GM12878 (cell line): ENCODE measurements around the gene OR1F1. TPM values are rescaled to one million over a fixed set of nuclear protein-coding genes. Genes with fewer than 3 reads are reported as not detected.

Experiments
- ATAC-seq: fragments of 200-7000 bp; cut with Tn5 transposase; 3 replicates; pipeline ENCODE4 v1.9.1; 2020; ENCODE audit warnings: mild to moderate bottlenecking, moderate library complexity
- BruUV-seq: library from RNA; stranded (reverse); fragments of 400-500 nt; replicated peaks from 2 replicates; lab custom pipeline; 2021; lab: Mats Ljungman, UMichigan
- CTCF ChIA-PET: fragments of 300-600 bp; sonication (Branson Sonifier 250); formaldehyde crosslinking; extraction: SDS; loops from one replicate; lab custom pipeline; 2021; ENCODE audit warnings: inconsistent platforms; lab: Yijun Ruan, JAX
- POLR2A ChIA-PET: fragments of 350-600 bp; formaldehyde crosslinking; extraction: SDS; loops from one replicate; lab custom pipeline; 2021; ENCODE audit warnings: inconsistent platforms; lab: Charles Lee
- RAD21 ChIA-PET: fragments of 300-600 bp; sonication (Branson Sonifier 250); formaldehyde crosslinking; loops from one replicate; lab custom pipeline; 2023; ENCODE audit warnings: antibody characterized with exemption; ENCODE audit not compliant: unreplicated experiment; lab: Charles Lee
- SMC1A ChIA-PET: fragments of 300-600 bp; sonication (Branson Sonifier 250); formaldehyde crosslinking; loops from one replicate; lab custom pipeline; 2023; ENCODE audit not compliant: unreplicated experiment, uncharacterized antibody; lab: Charles Lee
- DNase-seq: peaks from one replicate; pipeline ENCODE4 v3.0.0-alpha.2; 2011; ENCODE audit warnings: low read depth, low spot score
- FAIRE-seq: peaks from 3 replicates; lab custom pipeline; 2011; peaks lifted over from hg19 to GRCh38; lab: Jason Lieb, UNC
- H2AFZ ChIP-seq: 2 replicates; pipeline ENCODE4 v1.6.0; 2011; ENCODE audit warnings: low read depth, low read length, control low read depth; ENCODE audit not compliant: control insufficient read depth
- H3K27ac ChIP-seq: 2 replicates; pipeline ENCODE4 v1.5.1; 2011; ENCODE audit warnings: control low read depth; ENCODE audit not compliant: control insufficient read depth, insufficient read depth
- H3K27me3 ChIP-seq, 2 experiments: replicated peaks in 1 of 2; 2 replicates each; pipeline versions ENCODE4 v1.6.0 to v1.6.1; 2011; ENCODE audit warnings: low read length in 1 of 2; ENCODE audit not compliant: control insufficient read depth in 2 of 2, insufficient read depth in 2 of 2
- H3K36me3 ChIP-seq, 2 experiments: 2 replicates each; pipeline ENCODE4 v1.5.1; 2011; ENCODE audit warnings: low read length in 1 of 2; ENCODE audit not compliant: control insufficient read depth in 2 of 2, insufficient read depth in 2 of 2
- H3K4me1 ChIP-seq: 2 replicates; pipeline ENCODE4 v1.6.1; 2011; ENCODE audit warnings: mild to moderate bottlenecking, low read length, moderate library complexity, mixed read lengths; ENCODE audit not compliant: control insufficient read depth, insufficient read depth
- H3K4me2 ChIP-seq: 2 replicates; pipeline ENCODE4 v1.6.0; 2011; ENCODE audit warnings: control low read depth; ENCODE audit not compliant: control insufficient read depth, insufficient read depth
- H3K4me3 ChIP-seq: fragments of 200-600 bp; sonication (generic); 2 replicates; pipeline ENCODE4 v1.5.1; 2016
- H3K79me2 ChIP-seq: 2 replicates; pipeline ENCODE4 v1.6.0; 2011; ENCODE audit warnings: low read length; ENCODE audit not compliant: control insufficient read depth, insufficient read depth
- H3K9ac ChIP-seq: 2 replicates; pipeline ENCODE4 v1.8.0; 2011; ENCODE audit warnings: low read length, control low read depth, mixed read lengths; ENCODE audit not compliant: control insufficient read depth, insufficient read depth
- H3K9me3 ChIP-seq: replicated peaks from 3 replicates; pipeline ENCODE4 v1.5.1; 2011; ENCODE audit warnings: mild to moderate bottlenecking, low read length; ENCODE audit not compliant: control insufficient read depth, insufficient read depth
- H4K20me1 ChIP-seq: 2 replicates; pipeline ENCODE4 v1.6.0; 2011; ENCODE audit not compliant: control insufficient read depth, insufficient read depth
- CHD4 ChIP-seq: fragments of 200-600 bp; sonication (generic); IDR thresholded peaks from 2 replicates; pipeline ENCODE4 v1.6.1; 2016; ENCODE audit warnings: mild to moderate bottlenecking
- JUNB ChIP-seq: IDR thresholded peaks from 2 replicates; pipeline ENCODE4 v1.6.1; 2016; ENCODE audit warnings: antibody characterized with exemption, mild to moderate bottlenecking
- KAT2A ChIP-seq: conservative IDR thresholded peaks from 2 replicates; pipeline ENCODE4 v1.6.1; 2011; ENCODE audit warnings: low read depth, low read length; ENCODE audit not compliant: control insufficient read depth
- MYC ChIP-seq: IDR thresholded peaks from 2 replicates; pipeline ENCODE4 v1.6.1; 2011; ENCODE audit warnings: mild to moderate bottlenecking, low read length, moderate library complexity, inconsistent platforms; ENCODE audit not compliant: insufficient read depth, insufficient replicate concordance, insufficient read length, severe bottlenecking
- NFYB ChIP-seq: IDR thresholded peaks from 2 replicates; pipeline ENCODE4 v1.6.1; 2011; ENCODE audit warnings: low read depth, mild to moderate bottlenecking, low read length, improper control_type of control experiment, moderate library complexity; ENCODE audit not compliant: insufficient read depth
- POLR2A ChIP-seq: IDR thresholded peaks from 2 replicates; pipeline ENCODE4 v1.6.1; 2011; ENCODE audit warnings: low read depth, mild to moderate bottlenecking, low read length
- POU2F2 ChIP-seq: IDR thresholded peaks from 3 replicates; pipeline ENCODE4 v1.6.1; 2011; ENCODE audit warnings: low read depth, mild to moderate bottlenecking, low read length, borderline replicate concordance
- RAD21 ChIP-seq: IDR thresholded peaks from 2 replicates; pipeline ENCODE4 v1.6.1; 2011; ENCODE audit warnings: mild to moderate bottlenecking, low read depth, low read length, moderate library complexity; ENCODE audit not compliant: insufficient read depth
- RELA ChIP-seq: fragments of 450-650 bp; IDR thresholded peaks from 2 replicates; pipeline ENCODE4 v1.8.0; 2014; ENCODE audit warnings: borderline replicate concordance; ENCODE audit not compliant: partially characterized antibody
- ZBED1 ChIP-seq: IDR thresholded peaks from 2 replicates; pipeline ENCODE4 v1.6.1; 2016; ENCODE audit warnings: borderline replicate concordance
- ZNF217 ChIP-seq: fragments of 450-650 bp; IDR thresholded peaks from 2 replicates; pipeline ENCODE4 v1.6.1; 2017; ENCODE audit warnings: antibody characterized with exemption, mild to moderate bottlenecking
- ZNF384 ChIP-seq: IDR thresholded peaks from 2 replicates; pipeline ENCODE4 v1.6.1; 2012; ENCODE audit warnings: low read depth, mild to moderate bottlenecking, low read length, improper control_type of control experiment, borderline replicate concordance
- WGBS: methylation state at CpG from one replicate; pipeline ENCODE4 v1.1.6; 2016; ENCODE audit warnings: low lambda C conversion rate; ENCODE audit not compliant: insufficient replicate concordance, insufficient coverage; ENCODE audit errors: missing lambda C conversion rate; 5-methylcytosine and 5-hydroxymethylcytosine counted together
- in situ Hi-C: fragments of 300-500 bp; cut with MboI; formaldehyde crosslinking; loops from 9 replicates; pipeline ENCODE4 v1.14.3; 2018; ENCODE audit warnings: mixed read lengths
- intact Hi-C: fragments of 100-400 bp; cut with micrococcal nuclease; formaldehyde crosslinking; loops from one replicate; pipeline ENCODE4 v1.14.2; 2022; ENCODE audit not compliant: unreplicated experiment
- polyA plus RNA-seq, 11 experiments: library from polyadenylated mRNA; depleted of rRNA in 4 of 11; unstranded in 6 of 11; stranded (reverse) in 5 of 11; fragments of >200 nt; fragmentation: Nextera tagmentation in 4 of 11; fragmentation: Illumina TruSeq in 1 of 11; extraction: Ambion mirVana in 4 of 11; extraction: Trizol in 1 of 11; gene quantifications; 1 replicate in 1 of 11; 2 replicates in 10 of 11; pipeline versions ENCODE4 v1.2.1 to v1.2.3, GENCODE V29; 2011 to 2016; ENCODE audit warnings: inconsistent platforms in 2 of 11, missing spikeins in 2 of 11, low read depth in 1 of 11
- total RNA-seq, 4 experiments: library from RNA; depleted of rRNA in 3 of 4; stranded (reverse); fragments of >200 nt in 3 of 4; fragmentation: Illumina TruSeq in 1 of 4; extraction: Trizol in 1 of 4; gene quantifications; 2 replicates each; pipeline versions ENCODE4 v1.2.1 to v1.2.3, GENCODE V29; 2013 to 2021
- TF ChIP-seq, protein P1 (sequence below): fragments of 450-650 bp; IDR thresholded peaks from 2 replicates; pipeline ENCODE4 v1.6.1; 2018; ENCODE audit warnings: mild to moderate bottlenecking, low read depth, moderate library complexity; ENCODE audit not compliant: partially characterized antibody
- TF ChIP-seq, protein P2 (sequence below): fragments of 150-350 bp; IDR thresholded peaks from 2 replicates; pipeline ENCODE4 v1.6.1; 2014; ENCODE audit warnings: mild to moderate bottlenecking, low read depth, low read length
- TF ChIP-seq, protein P3 (sequence below): IDR thresholded peaks from 2 replicates; pipeline ENCODE4 v1.6.1; 2011; ENCODE audit warnings: mild to moderate bottlenecking, low read depth, low read length, moderate library complexity; ENCODE audit not compliant: insufficient replicate concordance

OR1F1 gene
- total and polyA plus RNA-seq, 10 of the 15 experiments (the other 5 are each of a cell fraction or from before 2014, with no cell fraction given), result 0.10 to 0.14 (median 0.12) TPM; not detected in 7

DNA sequence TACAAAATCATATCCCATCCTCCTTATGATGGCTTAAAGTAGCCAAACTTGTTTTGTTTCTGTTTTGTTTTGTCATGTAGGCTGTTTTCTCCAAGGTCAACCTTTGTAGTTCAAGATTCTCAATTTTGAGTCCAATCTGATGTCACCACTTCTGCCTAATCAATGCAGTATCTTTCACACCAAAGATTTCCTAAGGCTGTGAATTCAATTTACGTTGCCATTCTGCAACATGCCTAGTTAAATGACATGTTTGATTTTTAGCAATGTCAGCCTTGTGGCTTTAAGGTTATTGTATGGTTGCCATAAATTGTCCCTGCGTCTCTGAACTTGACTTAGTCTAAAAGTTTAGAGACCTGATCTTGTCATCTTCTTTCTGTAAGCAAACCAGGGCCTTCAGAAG is 32.8 kb upstream of the OR1F1 start:
- BruUV-seq, result no TSS peak
- no peak for DNase-seq
- no peak for FAIRE-seq

More for the DNA sequence above, 32.8 kb upstream of the OR1F1 start:
- POLR2A ChIA-PET, result no interaction called here
- H3K4me3 ChIP-seq, result no peak overlapping the region
- H3K79me2 ChIP-seq, result no peaks in the 10 kb centered on the region
- RAD21 ChIA-PET, result no interaction called here
- CTCF ChIA-PET, result no interaction called here
- SMC1A ChIA-PET, result no interaction called here
- intact Hi-C loops (loop anchor here (10.0 kb wide), 1 partner anchor 110 kb away; no protein-coding TSS in a partner anchor), in situ Hi-C loops (no loop called here)
- no peaks in the 10 kb centered on the region; the same call in 2 of the 3 replicates for H3K9me3 ChIP-seq
- ATAC-seq, result no peak
- TF ChIP-seq NFYB, result no peak
- TF ChIP-seq, protein P1, sequence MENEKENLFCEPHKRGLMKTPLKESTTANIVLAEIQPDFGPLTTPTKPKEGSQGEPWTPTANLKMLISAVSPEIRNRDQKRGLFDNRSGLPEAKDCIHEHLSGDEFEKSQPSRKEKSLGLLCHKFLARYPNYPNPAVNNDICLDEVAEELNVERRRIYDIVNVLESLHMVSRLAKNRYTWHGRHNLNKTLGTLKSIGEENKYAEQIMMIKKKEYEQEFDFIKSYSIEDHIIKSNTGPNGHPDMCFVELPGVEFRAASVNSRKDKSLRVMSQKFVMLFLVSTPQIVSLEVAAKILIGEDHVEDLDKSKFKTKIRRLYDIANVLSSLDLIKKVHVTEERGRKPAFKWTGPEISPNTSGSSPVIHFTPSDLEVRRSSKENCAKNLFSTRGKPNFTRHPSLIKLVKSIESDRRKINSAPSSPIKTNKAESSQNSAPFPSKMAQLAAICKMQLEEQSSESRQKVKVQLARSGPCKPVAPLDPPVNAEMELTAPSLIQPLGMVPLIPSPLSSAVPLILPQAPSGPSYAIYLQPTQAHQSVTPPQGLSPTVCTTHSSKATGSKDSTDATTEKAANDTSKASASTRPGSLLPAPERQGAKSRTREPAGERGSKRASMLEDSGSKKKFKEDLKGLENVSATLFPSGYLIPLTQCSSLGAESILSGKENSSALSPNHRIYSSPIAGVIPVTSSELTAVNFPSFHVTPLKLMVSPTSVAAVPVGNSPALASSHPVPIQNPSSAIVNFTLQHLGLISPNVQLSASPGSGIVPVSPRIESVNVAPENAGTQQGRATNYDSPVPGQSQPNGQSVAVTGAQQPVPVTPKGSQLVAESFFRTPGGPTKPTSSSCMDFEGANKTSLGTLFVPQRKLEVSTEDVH, result no peak
- no peak for TF ChIP-seq ZNF384
- TF ChIP-seq POLR2A, result no peak
- no peak for TF ChIP-seq JUNB
- TF ChIP-seq MYC, result no peak
- no peak for TF ChIP-seq KAT2A
- TF ChIP-seq, protein P2, sequence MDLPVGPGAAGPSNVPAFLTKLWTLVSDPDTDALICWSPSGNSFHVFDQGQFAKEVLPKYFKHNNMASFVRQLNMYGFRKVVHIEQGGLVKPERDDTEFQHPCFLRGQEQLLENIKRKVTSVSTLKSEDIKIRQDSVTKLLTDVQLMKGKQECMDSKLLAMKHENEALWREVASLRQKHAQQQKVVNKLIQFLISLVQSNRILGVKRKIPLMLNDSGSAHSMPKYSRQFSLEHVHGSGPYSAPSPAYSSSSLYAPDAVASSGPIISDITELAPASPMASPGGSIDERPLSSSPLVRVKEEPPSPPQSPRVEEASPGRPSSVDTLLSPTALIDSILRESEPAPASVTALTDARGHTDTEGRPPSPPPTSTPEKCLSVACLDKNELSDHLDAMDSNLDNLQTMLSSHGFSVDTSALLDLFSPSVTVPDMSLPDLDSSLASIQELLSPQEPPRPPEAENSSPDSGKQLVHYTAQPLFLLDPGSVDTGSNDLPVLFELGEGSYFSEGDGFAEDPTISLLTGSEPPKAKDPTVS, result no peak
- TF ChIP-seq, protein P3, sequence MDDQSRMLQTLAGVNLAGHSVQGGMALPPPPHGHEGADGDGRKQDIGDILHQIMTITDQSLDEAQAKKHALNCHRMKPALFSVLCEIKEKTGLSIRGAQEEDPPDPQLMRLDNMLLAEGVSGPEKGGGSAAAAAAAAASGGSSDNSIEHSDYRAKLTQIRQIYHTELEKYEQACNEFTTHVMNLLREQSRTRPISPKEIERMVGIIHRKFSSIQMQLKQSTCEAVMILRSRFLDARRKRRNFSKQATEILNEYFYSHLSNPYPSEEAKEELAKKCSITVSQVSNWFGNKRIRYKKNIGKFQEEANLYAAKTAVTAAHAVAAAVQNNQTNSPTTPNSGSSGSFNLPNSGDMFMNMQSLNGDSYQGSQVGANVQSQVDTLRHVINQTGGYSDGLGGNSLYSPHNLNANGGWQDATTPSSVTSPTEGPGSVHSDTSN, result no peak
- TF ChIP-seq ZBED1, result no peak
- no peak for TF ChIP-seq RAD21
- no peak for TF ChIP-seq POU2F2
- TF ChIP-seq CHD4, result no peak
- TF ChIP-seq RELA, result no peak
- no peak for TF ChIP-seq ZNF217
- WGBS, result 72% methylated on average over 2 of the region's 2 CpGs
- H3K4me1 ChIP-seq, result peaks cover 19% of the 10 kb centered on the region
- no peaks in the 10 kb centered on the region for H3K36me3 ChIP-seq
- no peak overlapping the region for H2AFZ ChIP-seq
- H3K27ac ChIP-seq, result no peak overlapping the region
- no peak overlapping the region for H3K9ac ChIP-seq
- no peaks in the 10 kb centered on the region for H4K20me1 ChIP-seq
- peaks cover 0 to 2% of the 10 kb centered on the region in 2 experiments; a peak in 1 of 4 replicates for H3K27me3 ChIP-seq
- H3K4me2 ChIP-seq, result no peak overlapping the region
